ENCODE measurements around the gene SH3BP5L.

GRCh38 chr1:248798791-248799190, 26.9 kb downstream of the SH3BP5L start:
- TF ChIP-seq EP300 (IDR thresholded peaks at IDR 0.05) (no peak), CTCF (IDR thresholded peaks at IDR 0.05) (no peak), POLR2AphosphoS5 (IDR thresholded peaks at IDR 0.05) (no peak)
